ENCODE measurements around the gene DYNLL1.

Gene DYNLL1

GRCh38 chr12:120472521-120472920, 23.4 kb upstream of the DYNLL1 start:
- H3K36me3 Mint-ChIP-seq (ENCODE audit: low read depth) = peaks cover 2% of the 10 kb centered on the region
- no peak for TF ChIP-seq CTCF (IDR thresholded peaks at IDR 0.05)
- no peak overlapping the region for H3K27ac Mint-ChIP-seq
- H3K9me3 Mint-ChIP-seq = no peaks in the 10 kb centered on the region
- no peak for DNase-seq
- no peak overlapping the region for H3K4me3 Mint-ChIP-seq
- H3K27me3 Mint-ChIP-seq (ENCODE audit: low read depth, poor library complexity) = peaks cover 7% of the 10 kb centered on the region
- H3K4me1 Mint-ChIP-seq = peaks cover 61% of the 10 kb centered on the region

GRCh38 chr12:120473807-120474615, 21.9 kb upstream of the DYNLL1 start:
- H3K4me3 Mint-ChIP-seq = peak overlapping the region; percentile 48
- TF ChIP-seq CTCF (IDR thresholded peaks at IDR 0.05) = no peak
- H3K27ac Mint-ChIP-seq = peak overlapping the region; percentile 32
- peaks cover 50% of the 10 kb centered on the region for H3K4me1 Mint-ChIP-seq
- H3K9me3 Mint-ChIP-seq = no peaks in the 10 kb centered on the region
- DNase-seq = no peak
- no peaks in the 10 kb centered on the region for H3K36me3 Mint-ChIP-seq (ENCODE audit: low read depth)
- H3K27me3 Mint-ChIP-seq (ENCODE audit: low read depth, poor library complexity) = peaks cover 7% of the 10 kb centered on the region

GRCh38 chr12:120474616-120474960, 21.3 kb upstream of the DYNLL1 start:
- no peak for TF ChIP-seq CTCF (IDR thresholded peaks at IDR 0.05)
- no peak for DNase-seq
- Mint-ChIP-seq H3K9me3 (no peaks in the 10 kb centered on the region), H3K4me3 (peak overlapping the region; percentile 49), H3K27me3 (ENCODE audit: low read depth, poor library complexity) (peaks cover 7% of the 10 kb centered on the region), H3K4me1 (peaks cover 50% of the 10 kb centered on the region), H3K27ac (no peak overlapping the region), H3K36me3 (ENCODE audit: low read depth) (no peaks in the 10 kb centered on the region)

- DNase-seq = no peak
- Mint-ChIP-seq H3K4me1 (peaks cover 43% of the 10 kb centered on the region), H3K9me3 (no peaks in the 10 kb centered on the region), H3K27ac (no peak overlapping the region), H3K27me3 (ENCODE audit: low read depth, poor library complexity) (peaks cover 5% of the 10 kb centered on the region), H3K36me3 (ENCODE audit: low read depth) (no peaks in the 10 kb centered on the region), H3K4me3 (no peak overlapping the region)
- no peak for TF ChIP-seq CTCF (IDR thresholded peaks at IDR 0.05)
Observed at GRCh38 chr12:120475643-120476042, 20.3 kb upstream of the DYNLL1 start.

- no peak for DNase-seq
- Mint-ChIP-seq H3K27ac (peak overlapping the region; percentile 74), H3K36me3 (ENCODE audit: low read depth) (peaks cover 17% of the 10 kb centered on the region), H3K4me3 (no peak overlapping the region), H3K4me1 (peaks cover 21% of the 10 kb centered on the region), H3K9me3 (no peaks in the 10 kb centered on the region), H3K27me3 (ENCODE audit: low read depth, poor library complexity) (no peaks in the 10 kb centered on the region)
- TF ChIP-seq CTCF (IDR thresholded peaks at IDR 0.05) = no peak
Observed at GRCh38 chr12:120479458-120479857, 16.5 kb upstream of the DYNLL1 start.

- no peak overlapping the region for H3K27ac Mint-ChIP-seq
- DNase-seq = no peak
- H3K9me3 Mint-ChIP-seq = no peaks in the 10 kb centered on the region
- H3K36me3 Mint-ChIP-seq (ENCODE audit: low read depth) = peaks cover 17% of the 10 kb centered on the region
- no peak for TF ChIP-seq CTCF (IDR thresholded peaks at IDR 0.05)
- H3K4me3 Mint-ChIP-seq = no peak overlapping the region
- peaks cover 14% of the 10 kb centered on the region for H3K4me1 Mint-ChIP-seq
- H3K27me3 Mint-ChIP-seq (ENCODE audit: low read depth, poor library complexity) = no peaks in the 10 kb centered on the region
Observed at GRCh38 chr12:120480211-120480610, 15.7 kb upstream of the DYNLL1 start.
